H1 (cell line): Measurements from ENCODE around the gene CBLN2. TPM values are rescaled to one million over a fixed set of nuclear protein-coding genes. Genes with fewer than 3 reads are reported as not detected.

Experiments used
- CTCF ChIA-PET: fragments of 300-600 bp; sonication (Branson Sonifier 250); formaldehyde crosslinking; loops from one replicate; lab custom pipeline; 2021; ENCODE audit not compliant: partially characterized antibody; lab: Charles Lee
- POLR2A ChIA-PET: fragments of 300-600 bp; sonication (Branson Sonifier 250); formaldehyde crosslinking; loops from one replicate; lab custom pipeline; 2021; ENCODE audit warnings: inconsistent platforms; ENCODE audit not compliant: partially characterized antibody; lab: Charles Lee
- DNase-seq, 2 experiments: peaks; one replicate each; pipeline versions ENCODE4 v3.0.0 to v3.0.0-alpha.2; 2010 to 2022; ENCODE audit warnings: low spot score in 2 of 2, low read depth in 1 of 2, mixed read lengths in 1 of 2
- FAIRE-seq: peaks from 2 replicates; lab custom pipeline; 2011; peaks lifted over from hg19 to GRCh38; lab: Jason Lieb, UNC
- H2AFZ ChIP-seq: 2 replicates; pipeline ENCODE4 v1.8.1; 2012; ENCODE audit warnings: low read length, inconsistent platforms
- H2AK5ac ChIP-seq: 2 replicates; pipeline ENCODE4 v1.6.1; 2013; ENCODE audit warnings: low read depth, low read length
- H2BK120ac ChIP-seq: replicated peaks from 2 replicates; pipeline ENCODE3; 2013; ENCODE audit warnings: low read depth, low read length, inconsistent platforms
- H2BK12ac ChIP-seq: 2 replicates; pipeline ENCODE4 v1.6.1; 2013; ENCODE audit warnings: low read depth, low read length
- H2BK15ac ChIP-seq: 2 replicates; pipeline ENCODE4 v1.6.1; 2013; ENCODE audit warnings: low read length
- H2BK20ac ChIP-seq: 2 replicates; pipeline ENCODE4 v1.6.1; 2013; ENCODE audit warnings: low read length
- H2BK5ac ChIP-seq: 2 replicates; pipeline ENCODE4 v1.6.1; 2013; ENCODE audit warnings: low read depth, low read length
- H3K14ac ChIP-seq: 2 replicates; pipeline ENCODE4 v1.6.1; 2013; ENCODE audit warnings: inconsistent platforms; ENCODE audit not compliant: insufficient read length
- H3K18ac ChIP-seq: 2 replicates; pipeline ENCODE4 v1.6.1; 2013; ENCODE audit warnings: low read length; ENCODE audit errors: extremely low read depth
- H3K23ac ChIP-seq: 2 replicates; pipeline ENCODE4 v1.6.1; 2013; ENCODE audit warnings: inconsistent platforms; ENCODE audit not compliant: insufficient read length
- H3K23me2 ChIP-seq: 2 replicates; pipeline ENCODE4 v1.6.1; 2013; ENCODE audit warnings: low read depth, low read length
- H3K27ac ChIP-seq: 2 replicates; pipeline ENCODE4 v1.6.1; 2011; ENCODE audit warnings: low read depth, low read length, inconsistent platforms
- H3K27me3 ChIP-seq, 4 experiments: replicated peaks in 1 of 4; 1 replicate in 1 of 4; 2 replicates in 3 of 4; pipeline versions ENCODE4 v1.6.1 to v1.8.1; 2011 to 2013; ENCODE audit warnings: low read length in 3 of 4, mild to moderate bottlenecking in 3 of 4, inconsistent platforms in 2 of 4, mixed read lengths in 2 of 4, moderate library complexity in 1 of 4; ENCODE audit not compliant: control insufficient read depth in 3 of 4, insufficient read depth in 3 of 4; ENCODE audit errors: extremely low read depth in 1 of 4
- H3K36me3 ChIP-seq, 4 experiments: 2 replicates each; pipeline versions ENCODE4 v1.6.1 to v1.8.1; 2011 to 2013; ENCODE audit warnings: mild to moderate bottlenecking in 4 of 4, low read length in 3 of 4, moderate library complexity in 2 of 4, control low read depth in 1 of 4, inconsistent platforms in 1 of 4; ENCODE audit not compliant: insufficient read depth in 4 of 4, control insufficient read depth in 2 of 4
- H3K4ac ChIP-seq: replicated peaks from 2 replicates; pipeline ENCODE3; 2013; ENCODE audit warnings: low read length, low read depth, mixed read lengths, inconsistent platforms; ENCODE audit not compliant: insufficient read length
- H3K4me1 ChIP-seq, 4 experiments: replicated peaks in 1 of 4; 1 replicate in 1 of 4; 2 replicates in 3 of 4; pipeline versions ENCODE4 v1.6.1 to v1.8.1; 2011 to 2013; ENCODE audit warnings: low read length in 3 of 4, inconsistent platforms in 2 of 4, mixed read lengths in 1 of 4; ENCODE audit not compliant: insufficient read depth in 4 of 4, control insufficient read depth in 3 of 4
- H3K4me2 ChIP-seq, 2 experiments: 2 replicates each; pipeline versions ENCODE4 v1.6.1 to v1.8.1; 2011 to 2013; ENCODE audit warnings: low read depth in 2 of 2, low read length in 2 of 2, control low read depth in 1 of 2, inconsistent platforms in 1 of 2, mild to moderate bottlenecking in 1 of 2; ENCODE audit not compliant: insufficient read depth in 1 of 2
- H3K4me3 ChIP-seq, 4 experiments: fragments of 200-600, 300-600 bp in 1 of 4; sonication (generic), shearing (Covaris generic), sonication (Bioruptor Twin) in 1 of 4; 2 replicates each; pipeline versions ENCODE4 v1.5.1 to v1.8.1; 2011 to 2016; ENCODE audit warnings: low read length in 4 of 4, low read depth in 3 of 4, control low read depth in 2 of 4, inconsistent platforms in 2 of 4, mild to moderate bottlenecking in 2 of 4, mixed read lengths in 1 of 4, moderate library complexity in 1 of 4; ENCODE audit not compliant: insufficient read depth in 2 of 4; ENCODE audit errors: extremely low read depth in 1 of 4
- H3K56ac ChIP-seq: replicated peaks from 2 replicates; pipeline ENCODE3; 2013; ENCODE audit warnings: low read depth, mild to moderate bottlenecking, mixed read lengths, low read length, inconsistent platforms; ENCODE audit not compliant: insufficient read length
- H3K79me1 ChIP-seq: 2 replicates; pipeline ENCODE4 v1.6.1; 2013; ENCODE audit warnings: low read depth, low read length, control low read depth
- H3K79me2 ChIP-seq, 2 experiments: 2 replicates each; pipeline versions ENCODE4 v1.6.1 to v1.8.1; 2012 to 2013; ENCODE audit warnings: low read length in 2 of 2, mild to moderate bottlenecking in 2 of 2, inconsistent platforms in 1 of 2; ENCODE audit not compliant: insufficient read depth in 2 of 2, control insufficient read depth in 1 of 2
- H3K9ac ChIP-seq, 4 experiments: replicated peaks in 1 of 4; 1 replicate in 1 of 4; 2 replicates in 3 of 4; pipeline versions ENCODE4 v1.6.1 to v1.8.1; 2011 to 2013; ENCODE audit warnings: low read depth in 3 of 4, low read length in 3 of 4, control low read depth in 2 of 4, mild to moderate bottlenecking in 2 of 4, moderate library complexity in 2 of 4, inconsistent platforms in 1 of 4; ENCODE audit errors: extremely low read depth in 1 of 4
- H3K9me3 ChIP-seq, 2 experiments: 2 replicates each; pipeline versions ENCODE4 v1.6.1 to v1.8.1; 2012 to 2013; ENCODE audit warnings: mild to moderate bottlenecking in 2 of 2, moderate library complexity in 2 of 2, control low read depth in 1 of 2, inconsistent platforms in 1 of 2, low read depth in 1 of 2, low read length in 1 of 2, mixed read lengths in 1 of 2; ENCODE audit not compliant: insufficient read depth in 2 of 2
- H4K20me1 ChIP-seq, 2 experiments: replicated peaks in 1 of 2; 2 replicates each; pipeline versions ENCODE3 to v1.8.1; 2011 to 2013; ENCODE audit warnings: inconsistent platforms in 2 of 2, low read length in 2 of 2, mild to moderate bottlenecking in 1 of 2; ENCODE audit not compliant: insufficient read depth in 2 of 2, control insufficient read depth in 1 of 2
- H4K5ac ChIP-seq: 2 replicates; pipeline ENCODE4 v1.6.1; 2013; ENCODE audit warnings: low read length, low read depth, mixed read lengths, inconsistent platforms; ENCODE audit not compliant: insufficient read length
- H4K8ac ChIP-seq: 2 replicates; pipeline ENCODE4 v1.8.0; 2013; ENCODE audit warnings: mild to moderate bottlenecking, moderate library complexity, low read length, inconsistent platforms; ENCODE audit not compliant: insufficient read depth; ENCODE audit errors: extremely low read depth
- H4K91ac ChIP-seq: replicated peaks from 2 replicates; pipeline ENCODE3; 2013; ENCODE audit warnings: low read length, mixed read lengths, inconsistent platforms; ENCODE audit not compliant: insufficient read length
- CBX8 ChIP-seq: fragments of 300-800, 300-1000 bp; sonication (generic); IDR thresholded peaks from 2 replicates; pipeline ENCODE4 v1.7.1; 2016; ENCODE audit warnings: low read depth, low read length, borderline replicate concordance
- CEBPB ChIP-seq: IDR thresholded peaks from 2 replicates; pipeline ENCODE4 v1.6.1; 2012; ENCODE audit warnings: low read depth, low read length
- E2F6 ChIP-seq: IDR thresholded peaks from 2 replicates; pipeline ENCODE4 v1.6.1; 2012; ENCODE audit warnings: inconsistent platforms
- SRF ChIP-seq: IDR thresholded peaks from 2 replicates; pipeline ENCODE4 v1.6.1; 2011; ENCODE audit warnings: mild to moderate bottlenecking, low read depth, low read length, moderate library complexity
- SUZ12 ChIP-seq: fragments of 200-600 bp; sonication (generic); IDR thresholded peaks from 2 replicates; pipeline ENCODE4 v1.6.1; 2012; ENCODE audit warnings: mild to moderate bottlenecking, inconsistent platforms, low read length, moderate library complexity, mixed read lengths
- WGBS, 2 experiments: shearing (Covaris generic) in 1 of 2; methylation state at CpG; one replicate each; pipeline versions ENCODE4 v1.1.6 to v1.1.7; 2013 to 2015; ENCODE audit warnings: low lambda C conversion rate in 2 of 2, mixed read lengths in 2 of 2, inconsistent platforms in 1 of 2, low coverage in 1 of 2, missing lambda C conversion rate in 1 of 2; ENCODE audit not compliant: insufficient replicate concordance in 2 of 2, insufficient coverage in 1 of 2, insufficient read length in 1 of 2; ENCODE audit errors: extremely low coverage in 1 of 2, missing lambda C conversion rate in 1 of 2; 5-methylcytosine and 5-hydroxymethylcytosine counted together
- polyA plus RNA-seq, 7 experiments: library from polyadenylated mRNA; depleted of rRNA in 3 of 7; stranded (reverse) in 5 of 7; unstranded in 2 of 7; fragments of >200 nt in 5 of 7; fragments of 200-250 nt in 2 of 7; gene quantifications; 1 replicate in 5 of 7; 2 replicates in 1 of 7; 4 replicates in 1 of 7; pipeline versions ENCODE4 v1.2.1 to v1.2.3, GENCODE V29; 2011 to 2013; ENCODE audit warnings: missing spikeins in 2 of 7, mixed read lengths in 2 of 7
- total RNA-seq: library from RNA; stranded (reverse); fragmentation: NEBNext Ultra II Directional; extraction: Animal tissue kit (Norgen Biotek cat#: 25700); gene quantifications from 2 replicates; pipeline ENCODE4 v1.2.1, GENCODE V29; 2021

Gene CBLN2
- total and polyA plus RNA-seq, 2 of the 8 experiments (the other 6 are each of a cell fraction or from before 2014, with no cell fraction given) = not detected

- Histone ChIP-seq H3K23ac (no peak overlapping the region), H4K91ac (no peak overlapping the region), H3K56ac (no peak overlapping the region), H2BK120ac (no peak overlapping the region), H3K18ac (no peak overlapping the region), H3K14ac (no peak overlapping the region), H3K4me3 (peak overlapping the region in 2 of 4 experiments; percentile 36 to 40; a peak in 2 of 8 replicates), H4K5ac (no peak overlapping the region), H2AK5ac (no peak overlapping the region), H3K23me2 (no peaks in the 10 kb centered on the region), H2BK5ac (no peak overlapping the region), H2AFZ (no peak overlapping the region), H2BK15ac (no peak overlapping the region), H2BK12ac (no peak overlapping the region), H3K79me2 (no peaks in the 10 kb centered on the region), H3K4me1 (peaks cover 0 to 3% (median 0%) of the 10 kb centered on the region in 4 experiments; a peak in 1 of 7 replicates), H3K79me1 (no peaks in the 10 kb centered on the region), H3K27ac (no peak overlapping the region), H2BK20ac (no peak overlapping the region), H3K4me2 (peak overlapping the region in 1 of 2 experiments; percentile 73; a peak in 2 of 4 replicates), H3K27me3 (peaks cover 6 to 22% (median 19%) of the 10 kb centered on the region in 4 experiments), H3K9me3 (peaks cover 24 to 77% of the 10 kb centered on the region in 2 experiments), H4K20me1 (peaks cover 0 to 3% of the 10 kb centered on the region in 2 experiments), H4K8ac (peak overlapping the region; percentile 57; the same call in 1 of the 2 replicates), H3K4ac (no peak overlapping the region), H3K36me3 (peaks cover 0 to 10% (median 0%) of the 10 kb centered on the region in 4 experiments; a peak in 2 of 8 replicates), H3K9ac (no peak overlapping the region)
- DNase-seq = no peak
- TF ChIP-seq CEBPB = no peak
- TF ChIP-seq CBX8 = no peak
- no peak for TF ChIP-seq SRF
- no peak for TF ChIP-seq SUZ12
- TF ChIP-seq E2F6 = no peak
- no peak for FAIRE-seq
- CTCF ChIA-PET = no interaction called here
- WGBS, 2 experiments = 71% methylated on average over 7 of the region's 20 CpGs; no CpG with 5 or more reads in 1 of the 2 experiments
- POLR2A ChIA-PET = no interaction called here
These were observed 1.2 kb downstream of the CBLN2 start for GRCh38 chr18:72542984-72543356.
